ENCODE data around the gene BUB3.

Gene BUB3

DNA sequence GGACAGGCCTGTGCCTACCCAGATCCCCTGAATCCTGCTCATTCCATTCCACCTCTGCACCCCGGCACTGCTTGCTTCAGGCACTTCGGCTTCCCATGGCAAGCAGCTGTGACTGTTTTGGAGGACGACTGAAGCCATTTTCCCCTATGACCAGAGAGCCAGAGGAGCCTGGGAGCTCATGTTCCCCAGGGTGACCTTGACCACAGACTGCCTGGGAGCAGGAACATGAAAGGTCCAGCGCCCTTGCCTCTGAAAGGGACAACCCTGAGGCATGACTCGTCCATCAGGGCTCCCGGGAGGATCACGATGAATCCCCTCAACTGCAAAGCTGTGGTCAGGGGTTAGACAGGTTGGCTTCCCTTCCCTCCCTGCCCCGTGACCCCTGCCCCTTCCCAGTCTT, 35.1 kb upstream of the BUB3 start:
- Histone ChIP-seq H3K4me3 (ENCODE audit: low read depth in 1 of 2, low read length in 2 of 2) (no peak overlapping the region), H3K27me3 (ENCODE audit: insufficient read depth, low read length, poor library complexity) (peaks cover 13% of the 10 kb centered on the region)
- DNase-seq = no peak

DNA sequence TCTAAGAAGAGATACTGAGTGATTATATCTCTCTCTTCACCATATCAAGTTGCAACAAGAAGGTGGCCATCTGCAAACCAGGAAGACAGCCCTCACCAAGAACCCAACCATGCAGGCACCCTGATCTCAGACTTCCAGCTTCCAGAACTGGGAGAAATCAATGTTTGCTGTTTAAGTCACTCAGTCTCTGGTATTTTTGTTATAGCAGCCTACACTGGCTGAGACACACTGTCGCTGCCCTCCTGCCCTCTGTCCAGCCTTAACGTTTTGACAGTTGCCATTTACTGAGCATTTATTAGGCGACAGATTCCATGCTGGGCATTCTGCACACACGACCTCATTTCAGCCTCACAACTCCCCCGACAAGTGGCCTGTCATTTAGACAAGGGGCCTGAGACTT, 28.0 kb upstream of the BUB3 start:
- Histone ChIP-seq H3K9ac (ENCODE audit: low read depth, low read length) (no peak overlapping the region), H3K4me1 (ENCODE audit: insufficient read depth, low read length) (no peaks in the 10 kb centered on the region), H4K20me1 (ENCODE audit: insufficient read depth, low read length) (no peaks in the 10 kb centered on the region), H3K9me3 (ENCODE audit: insufficient read depth, low read length, severe bottlenecking) (no peaks in the 10 kb centered on the region), H3K27me3 (ENCODE audit: insufficient read depth, low read length, poor library complexity) (peaks cover 10% of the 10 kb centered on the region), H3K4me2 (ENCODE audit: insufficient read depth, low read length) (no peak overlapping the region), H3K79me2 (ENCODE audit: insufficient read depth, low read length) (no peaks in the 10 kb centered on the region), H3K36me3 (ENCODE audit: insufficient read depth, low read length) (no peaks in the 10 kb centered on the region), H3K27ac (ENCODE audit: low read length) (no peak overlapping the region), H2AFZ (ENCODE audit: low read depth, low read length) (no peak overlapping the region), H3K4me3 (ENCODE audit: low read depth in 1 of 2, low read length in 2 of 2) (no peak overlapping the region)
- ATAC-seq (ENCODE audit: insufficient read depth, low read depth) (no peak), DNase-seq (no peak)
- no peak for TF ChIP-seq EZH2 (IDR thresholded peaks at IDR 0.05; ENCODE audit: borderline replicate concordance, low read depth, low read length, severe bottlenecking)
- TF ChIP-seq, protein P1, sequence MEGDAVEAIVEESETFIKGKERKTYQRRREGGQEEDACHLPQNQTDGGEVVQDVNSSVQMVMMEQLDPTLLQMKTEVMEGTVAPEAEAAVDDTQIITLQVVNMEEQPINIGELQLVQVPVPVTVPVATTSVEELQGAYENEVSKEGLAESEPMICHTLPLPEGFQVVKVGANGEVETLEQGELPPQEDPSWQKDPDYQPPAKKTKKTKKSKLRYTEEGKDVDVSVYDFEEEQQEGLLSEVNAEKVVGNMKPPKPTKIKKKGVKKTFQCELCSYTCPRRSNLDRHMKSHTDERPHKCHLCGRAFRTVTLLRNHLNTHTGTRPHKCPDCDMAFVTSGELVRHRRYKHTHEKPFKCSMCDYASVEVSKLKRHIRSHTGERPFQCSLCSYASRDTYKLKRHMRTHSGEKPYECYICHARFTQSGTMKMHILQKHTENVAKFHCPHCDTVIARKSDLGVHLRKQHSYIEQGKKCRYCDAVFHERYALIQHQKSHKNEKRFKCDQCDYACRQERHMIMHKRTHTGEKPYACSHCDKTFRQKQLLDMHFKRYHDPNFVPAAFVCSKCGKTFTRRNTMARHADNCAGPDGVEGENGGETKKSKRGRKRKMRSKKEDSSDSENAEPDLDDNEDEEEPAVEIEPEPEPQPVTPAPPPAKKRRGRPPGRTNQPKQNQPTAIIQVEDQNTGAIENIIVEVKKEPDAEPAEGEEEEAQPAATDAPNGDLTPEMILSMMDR (IDR thresholded peaks at IDR 0.05; ENCODE audit: borderline replicate concordance, extremely low read depth, low read length, poor library complexity, severe bottlenecking) = no peak

More for the DNA sequence above, 35.1 kb upstream of the BUB3 start:
- Histone ChIP-seq H3K4me1 (ENCODE audit: insufficient read depth, low read length) (no peaks in the 10 kb centered on the region), H3K79me2 (ENCODE audit: insufficient read depth, low read length) (no peaks in the 10 kb centered on the region), H3K4me2 (ENCODE audit: insufficient read depth, low read length) (no peak overlapping the region), H3K9ac (ENCODE audit: low read depth, low read length) (no peak overlapping the region), H2AFZ (ENCODE audit: low read depth, low read length) (no peak overlapping the region), H3K9me3 (ENCODE audit: insufficient read depth, low read length, severe bottlenecking) (no peaks in the 10 kb centered on the region), H4K20me1 (ENCODE audit: insufficient read depth, low read length) (no peaks in the 10 kb centered on the region), H3K36me3 (ENCODE audit: insufficient read depth, low read length) (no peaks in the 10 kb centered on the region), H3K27ac (ENCODE audit: low read length) (no peak overlapping the region)
- TF ChIP-seq, protein P1 (IDR thresholded peaks at IDR 0.05; ENCODE audit: borderline replicate concordance, extremely low read depth, low read length, poor library complexity, severe bottlenecking) = no peak
- no peak for TF ChIP-seq EZH2 (IDR thresholded peaks at IDR 0.05; ENCODE audit: borderline replicate concordance, low read depth, low read length, severe bottlenecking)
- ATAC-seq (ENCODE audit: insufficient read depth, low read depth) = no peak

DNA sequence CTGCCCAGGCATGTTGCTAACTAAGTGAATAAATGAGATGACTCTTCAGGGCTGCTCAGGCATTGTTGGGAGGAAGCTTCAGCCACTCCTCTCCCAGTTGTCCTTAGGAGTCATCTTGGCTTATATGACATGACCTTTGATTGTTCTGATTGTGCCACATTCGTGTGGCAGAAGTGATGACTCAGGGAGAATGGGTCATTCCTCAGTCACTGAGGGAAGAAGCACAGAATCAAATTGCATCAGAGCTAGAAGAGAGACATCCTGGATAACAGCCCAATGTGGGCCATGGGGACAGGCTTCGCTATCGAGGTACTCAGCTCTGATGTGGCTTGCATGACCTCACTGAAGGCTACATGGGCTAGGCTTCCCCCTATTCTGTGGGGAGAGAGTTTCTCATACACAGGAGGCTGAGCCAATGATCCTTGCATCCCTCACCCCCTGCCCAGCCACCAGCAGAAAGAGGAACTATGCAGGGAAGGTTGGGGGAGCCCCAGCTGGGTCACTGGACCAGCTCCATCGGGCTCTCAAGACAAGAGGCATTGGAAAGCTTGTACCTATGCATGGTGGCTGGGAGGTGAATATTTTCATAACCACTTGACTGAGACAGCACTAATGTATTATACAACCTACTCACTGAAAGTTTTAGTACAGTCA, 24.5 kb upstream of the BUB3 start:
- peaks cover 5% of the 10 kb centered on the region for H3K27me3 ChIP-seq (ENCODE audit: insufficient read depth, low read length, poor library complexity)
- no peak overlapping the region for H3K4me3 ChIP-seq (ENCODE audit: low read depth in 1 of 2, low read length in 2 of 2)
- H3K36me3 ChIP-seq (ENCODE audit: insufficient read depth, low read length) = no peaks in the 10 kb centered on the region
- no peak overlapping the region for H3K4me2 ChIP-seq (ENCODE audit: insufficient read depth, low read length)
- TF ChIP-seq EZH2 (IDR thresholded peaks at IDR 0.05; ENCODE audit: borderline replicate concordance, low read depth, low read length, severe bottlenecking) = no peak
- TF ChIP-seq, protein P1 (IDR thresholded peaks at IDR 0.05; ENCODE audit: borderline replicate concordance, extremely low read depth, low read length, poor library complexity, severe bottlenecking) = no peak
- no peak overlapping the region for H2AFZ ChIP-seq (ENCODE audit: low read depth, low read length)
- 0 out of 2 replicates have a peak, but pooled peaks cover 3% of the 10 kb centered on the region for H4K20me1 ChIP-seq (ENCODE audit: insufficient read depth, low read length)
- DNase-seq (no peak), ATAC-seq (ENCODE audit: insufficient read depth, low read depth) (no peak)
- no peaks in the 10 kb centered on the region for H3K9me3 ChIP-seq (ENCODE audit: insufficient read depth, low read length, severe bottlenecking)
- no peaks in the 10 kb centered on the region for H3K4me1 ChIP-seq (ENCODE audit: insufficient read depth, low read length)
- H3K79me2 ChIP-seq (ENCODE audit: insufficient read depth, low read length) = no peaks in the 10 kb centered on the region
- no peak overlapping the region for H3K27ac ChIP-seq (ENCODE audit: low read length)
- H3K9ac ChIP-seq (ENCODE audit: low read depth, low read length) = no peak overlapping the region
